NCI-H1930 (cell line): ENCODE measurements around the gene ASB9.
"Not testable (repeated sequence)": the region's sequence is repeated elsewhere in the genome, so short reads cannot be mapped to it uniquely, and the experiment has no call there.

Experiments
- DNase-seq, 2 experiments: peaks; one replicate each; lab custom pipeline; 2025; lab: John Stamatoyannopoulos, UW

The ASB9 gene

GRCh38 chrX:15242899-15243555 lies 26.9 kb downstream of the ASB9 start:
- peak in 1 of 2 experiments; percentile 48 for DNase-seq

- no peak for DNase-seq
These were observed 28.6 kb downstream of the ASB9 start for GRCh38 chrX:15241301-15241700.

DNA sequence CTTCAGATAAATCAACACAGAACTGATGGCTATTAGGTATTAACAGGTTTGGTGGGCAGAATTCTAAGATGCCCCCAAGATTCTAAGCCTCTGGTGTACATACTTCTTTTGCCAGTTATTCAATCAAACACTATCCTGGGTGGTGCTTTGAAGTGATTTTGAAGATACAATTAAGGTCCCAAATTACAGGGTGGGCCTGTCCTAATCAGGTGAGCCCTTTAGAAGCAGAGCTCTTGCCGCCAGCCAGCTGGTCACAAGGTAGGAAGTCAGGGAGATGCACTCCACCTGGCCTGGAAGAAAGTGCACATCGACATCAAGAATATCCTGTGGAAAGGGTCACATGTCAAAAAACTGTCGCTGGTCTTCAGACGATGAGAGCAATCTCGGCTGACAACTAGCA lies 29.5 kb downstream of the ASB9 start:
- DNase-seq: no peak

- no peak for DNase-seq
These were observed 33.7 kb downstream of the ASB9 start for GRCh38 chrX:15236146-15236545.

DNA sequence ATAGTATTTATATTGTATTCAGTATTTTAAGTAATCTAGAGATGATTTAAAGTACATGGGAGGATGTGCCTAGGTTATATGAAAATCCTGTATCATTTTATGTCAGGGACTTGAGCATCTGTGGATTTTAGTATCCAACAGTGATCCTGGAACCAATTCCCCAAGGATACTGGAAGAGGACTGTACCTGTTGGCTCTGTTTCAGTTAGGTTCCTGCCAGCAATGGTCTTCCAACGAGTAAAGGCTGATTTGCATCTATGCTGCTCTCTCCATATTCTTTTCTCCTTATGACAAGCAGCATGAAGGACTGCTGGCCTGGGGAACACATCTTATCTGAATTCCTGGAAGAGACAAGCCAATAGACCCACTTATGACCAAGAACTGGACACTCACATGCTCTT lies 34.9 kb downstream of the ASB9 start:
- DNase-seq: no peak

DNA sequence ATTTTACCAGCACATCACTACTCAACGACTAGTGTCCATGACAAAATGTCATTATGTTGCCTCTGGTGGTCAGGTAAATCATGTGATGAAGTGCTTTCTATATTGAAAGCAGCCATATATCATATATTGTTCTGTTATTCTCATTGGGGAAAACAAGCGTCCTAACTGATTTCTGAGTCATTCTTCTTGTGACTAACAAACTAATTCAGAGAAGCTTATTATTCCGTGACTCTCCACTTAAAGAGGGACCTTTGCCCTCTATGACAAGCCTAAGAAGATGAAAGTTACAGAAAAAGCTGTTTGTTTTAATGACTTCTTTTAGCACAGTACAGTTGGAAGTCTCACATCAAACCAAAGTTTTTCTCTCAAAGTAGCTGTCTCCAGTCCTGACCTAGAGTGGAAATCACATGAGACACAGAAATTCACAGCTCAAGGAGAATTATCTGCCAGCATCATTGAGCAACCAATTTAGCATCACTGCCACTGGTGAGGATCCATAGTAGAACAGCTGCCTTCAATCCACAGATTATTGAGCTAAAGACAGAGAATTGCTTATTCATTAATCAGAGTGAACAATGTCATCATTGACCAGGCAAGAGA lies 36.4 kb downstream of the ASB9 start:
- no peak for DNase-seq

- no peak for DNase-seq
These were observed 45.1 kb downstream of the ASB9 start for GRCh38 chrX:15224747-15225146.

GRCh38 chrX:15221321-15221720 lies 48.6 kb downstream of the ASB9 start:
- no peak for DNase-seq

DNA sequence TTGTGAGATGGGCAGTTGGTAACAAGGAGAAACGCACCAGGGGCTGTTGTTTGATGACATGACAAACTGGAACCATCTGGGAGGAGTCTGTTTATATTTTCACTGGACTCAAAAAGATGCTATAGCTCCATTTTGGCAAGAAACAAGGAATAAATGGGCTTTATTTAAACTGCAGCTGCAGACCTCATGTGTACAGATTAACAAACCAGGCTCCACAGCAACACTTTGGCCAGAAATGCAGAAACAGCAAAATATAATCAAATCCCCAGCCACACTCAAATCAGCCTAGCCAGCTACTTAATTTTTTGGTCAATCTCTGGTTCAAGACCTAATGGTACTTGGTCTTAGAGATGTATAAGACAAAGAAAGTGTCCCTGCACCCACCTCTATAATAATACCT lies 52.7 kb downstream of the ASB9 start:
- no peak for DNase-seq

- DNase-seq: no peak
These were observed 53.6 kb downstream of the ASB9 start for GRCh38 chrX:15216280-15216679.

- DNase-seq: no peak
These were observed 54.5 kb downstream of the ASB9 start for GRCh38 chrX:15215366-15215765.

DNA sequence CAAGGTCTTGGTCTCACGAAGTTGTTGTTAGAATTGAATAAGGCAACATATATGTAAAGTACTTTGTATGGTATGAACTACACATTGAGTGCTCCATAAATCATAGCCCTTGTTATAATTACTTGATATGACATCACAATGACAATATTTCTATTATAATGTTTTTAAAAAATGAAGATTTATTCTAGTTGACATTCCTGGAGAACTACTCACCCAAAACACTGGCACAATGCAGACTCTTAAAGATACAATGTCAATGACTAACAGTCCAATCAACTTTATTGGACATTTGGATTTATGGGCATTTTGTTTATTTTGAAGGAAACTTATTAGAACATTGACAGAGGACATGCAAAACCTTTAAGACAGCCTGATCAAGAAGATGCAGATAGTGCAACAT lies 55.3 kb downstream of the ASB9 start:
- DNase-seq: no peak

DNA sequence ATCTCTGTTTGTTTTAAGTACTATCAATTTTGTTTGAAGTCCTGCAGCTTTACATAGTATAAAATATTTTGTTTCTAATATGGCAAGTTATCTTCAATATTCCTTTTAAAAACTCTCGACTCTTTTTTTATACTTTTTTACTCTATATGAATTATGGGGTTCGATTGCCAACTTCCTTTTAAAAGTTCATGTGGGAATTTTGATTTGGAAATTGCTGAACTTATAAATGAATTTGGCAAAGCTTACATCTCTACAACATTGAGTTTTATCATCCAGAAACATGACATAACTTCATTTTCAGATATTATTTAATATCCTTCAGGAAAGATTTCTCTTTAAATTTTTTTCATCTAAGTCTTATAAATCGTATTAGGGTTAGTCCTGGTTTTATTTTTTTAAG lies 60.8 kb downstream of the ASB9 start:
- DNase-seq: no peak

DNA sequence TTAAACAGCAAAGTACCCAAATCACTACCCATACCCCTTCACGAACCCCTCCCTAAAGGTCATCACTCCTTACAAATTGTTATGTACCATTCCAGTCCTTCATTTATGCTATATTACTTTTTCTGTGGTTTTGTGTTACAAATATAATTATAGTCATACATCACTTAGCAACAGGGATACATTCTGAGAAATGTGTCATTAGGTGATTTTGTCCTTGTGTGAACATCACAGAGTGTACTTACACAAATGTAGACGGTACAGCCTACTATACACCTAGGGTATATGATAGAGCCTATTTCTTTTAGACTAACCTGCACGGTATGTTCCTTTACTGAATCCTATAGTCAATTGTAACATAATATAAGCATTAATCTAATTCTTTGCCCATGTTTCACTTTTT lies 61.9 kb downstream of the ASB9 start:
- DNase-seq: no peak

DNA sequence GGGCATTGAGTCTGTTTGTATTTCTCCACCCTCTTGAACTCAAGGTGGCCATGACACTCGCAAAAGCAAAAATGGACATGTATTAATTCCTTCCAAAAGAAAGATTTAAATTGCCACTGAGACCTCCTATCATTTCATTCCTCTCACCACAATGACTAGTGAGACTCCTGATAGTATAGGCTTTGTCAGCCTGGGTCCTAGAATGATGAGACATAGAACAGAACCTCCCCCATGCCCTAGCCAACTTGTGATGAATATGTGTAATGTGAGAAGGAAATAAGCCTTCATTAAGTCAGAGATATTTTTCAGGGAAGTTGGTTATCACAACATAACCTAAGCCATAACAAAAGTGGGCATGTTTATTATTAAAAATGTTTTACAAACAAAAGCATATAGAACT lies 62.5 kb downstream of the ASB9 start:
- DNase-seq: no peak

- DNase-seq: no peak
These were observed 63.6 kb downstream of the ASB9 start for GRCh38 chrX:15206306-15206705.

GRCh38 chrX:15204130-15204751 lies 65.6 kb downstream of the ASB9 start:
- DNase-seq: no peak

DNA sequence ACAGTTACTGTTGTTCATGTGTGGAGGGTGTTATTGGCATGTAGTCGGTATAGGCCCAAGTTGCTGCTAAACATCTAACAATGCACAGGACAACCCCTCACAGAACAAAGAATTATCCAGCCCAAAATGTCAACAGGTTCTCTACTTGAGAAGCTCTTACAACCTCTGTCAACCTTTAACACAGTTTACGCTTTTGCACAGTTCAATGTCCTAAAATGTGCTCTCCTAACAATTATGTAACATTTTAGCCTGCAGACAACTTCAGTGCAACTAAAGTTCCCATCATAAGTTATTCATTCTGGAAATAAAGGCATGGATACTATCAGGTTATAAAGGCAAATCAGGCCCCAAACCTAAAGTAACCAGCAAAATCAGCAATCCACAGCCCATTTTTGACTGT lies 66.2 kb downstream of the ASB9 start:
- no peak for DNase-seq

DNA sequence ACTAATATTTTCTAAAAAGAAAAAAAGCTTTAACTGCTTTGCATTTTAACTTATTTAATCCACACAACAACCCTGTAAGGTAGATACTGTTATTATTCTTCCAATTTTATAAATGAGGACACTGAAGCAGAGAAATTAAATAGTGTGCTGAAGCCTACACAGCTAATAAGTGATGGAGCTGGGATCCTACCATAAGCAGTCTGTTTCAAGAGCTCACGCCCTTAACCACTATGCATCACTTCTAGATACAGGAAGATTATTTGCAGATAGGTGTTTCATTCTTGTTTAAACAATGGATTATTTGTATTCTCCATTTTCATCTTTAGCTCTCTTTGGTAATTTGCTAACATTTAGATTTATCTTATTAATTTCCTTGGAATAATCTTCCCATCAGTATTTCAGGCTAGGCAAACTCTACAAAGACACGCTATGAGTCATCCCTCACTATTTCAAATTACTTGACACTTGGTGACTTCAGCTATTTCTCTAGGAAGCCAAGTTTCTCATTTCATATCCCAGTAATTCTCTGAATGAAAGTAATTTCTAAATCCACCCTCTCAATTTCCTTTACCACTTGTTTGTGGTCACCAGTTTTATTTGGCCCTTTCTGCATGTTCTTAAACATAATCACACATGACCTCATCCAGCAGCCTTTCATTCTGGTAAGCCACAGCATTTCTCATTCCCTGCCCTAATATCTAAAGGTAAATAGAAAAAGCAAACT lies 67.3 kb downstream of the ASB9 start:
- DNase-seq: no peak

GRCh38 chrX:15200871-15201270 lies 69.0 kb downstream of the ASB9 start:
- no peak for DNase-seq

- DNase-seq: not testable (repeated sequence)
These were observed 71.2 kb downstream of the ASB9 start for GRCh38 chrX:15198608-15199202.

- no peak for DNase-seq
These were observed 75.7 kb downstream of the ASB9 start for GRCh38 chrX:15194146-15194545.
